Measurements from ENCODE around the gene SMC3. TPM values are rescaled to one million over a fixed set of nuclear protein-coding genes. Genes with fewer than 3 reads are reported as not detected.
A peak's percentile ranks its signal among the peaks of the same experiment; 100 is the strongest.

Gene SMC3
- 8.0 and 10.1 TPM in 2 replicates for polyA plus RNA-seq (2012; rRNA removed)
- 13.8 and 19.8 TPM in 2 replicates for polyA plus RNA-seq (2012; cell fraction: cytosol; rRNA removed)
- 4.9 and 9.1 TPM in 2 replicates for polyA plus RNA-seq (2012; cell fraction: nucleus; rRNA removed)

- Histone ChIP-seq H3K4me3 (ENCODE audit: low read depth in 2 of 2, low read length in 1 of 2) (peak within 1 kb of the TSS; percentile 86 to 96), H3K27ac (ENCODE audit: low read depth in 2 of 2, low read length in 1 of 2) (peak within 1 kb of the TSS; percentile 96 to 98), H3K9me3 (no peaks in the 10 kb centered on the region), H3K27me3 (ENCODE audit: insufficient read depth) (no peaks in the 10 kb centered on the region), H3K9me2 (no peaks in the 10 kb centered on the region), H3K9ac (peak within 1 kb of the TSS; percentile 93), H3K4me2 (peak within 1 kb of the TSS; percentile 94), H2AFZ (ENCODE audit: low read depth) (peak within 1 kb of the TSS; percentile 91), H4K20me1 (ENCODE audit: insufficient read depth) (peaks cover 17% of the 10 kb centered on the region), H3F3A (replicated peaks; ENCODE audit: insufficient read depth) (peaks cover 7% of the 10 kb centered on the region), H3K79me2 (ENCODE audit: insufficient read depth) (peaks cover 49% of the 10 kb centered on the region), H3K36me3 (replicated peaks in 1 of 2; ENCODE audit: control insufficient read depth in 1 of 2, insufficient read depth in 2 of 2, low read length in 1 of 2) (peaks cover 17 to 23% of the 10 kb centered on the region in 2 experiments), H3K4me1 (ENCODE audit: control insufficient read depth in 1 of 2, insufficient read depth in 2 of 2, low read depth in 1 of 2, low read length in 1 of 2) (peaks cover 6 to 16% of the 10 kb centered on the region in 2 experiments)
- DNase-seq, result peak; percentile 88
- 1% methylated on average over 29 of the region's 64 CpGs for WGBS (ENCODE audit: low lambda C conversion rate)
- ChIA-PET POLR2A (no interaction called here), CTCF (interaction anchor here (0.7 to 1.6 kb wide), 4 partner anchors 8 to 33 kb away, joined by 3 to 5 read pairs (median 4); no protein-coding TSS in a partner anchor)
- TF ChIP-seq GATA2 (CRISPR knock-in tag; IDR thresholded peaks at IDR 0.05) (peak; percentile 49), RAD21 (IDR thresholded peaks at IDR 0.05; ENCODE audit: low read length) (no peak), MXI1 (IDR thresholded peaks at IDR 0.05; ENCODE audit: low read depth, low read length) (peak; percentile 99), POLR2AphosphoS5 (IDR thresholded peaks at IDR 0.05; ENCODE audit: low read depth, low read length) (peak; percentile 88), TCF12 (IDR thresholded peaks at IDR 0.05) (peak; percentile 43; the same call in 1 of the 2 replicates), GABPA (IDR thresholded peaks at IDR 0.05; ENCODE audit: low read depth) (no peak), USF2 (IDR thresholded peaks at IDR 0.05; ENCODE audit: borderline replicate concordance, low read depth, low read length) (peak; percentile 82), RCOR1 (IDR thresholded peaks at IDR 0.05; ENCODE audit: low read length) (peak; percentile 57; the same call in 1 of the 2 replicates), TAF1 (IDR thresholded peaks at IDR 0.05; ENCODE audit: borderline replicate concordance, low read depth, low read length) (peak; percentile 85), CHD2 (IDR thresholded peaks at IDR 0.05; ENCODE audit: low read length, partially characterized antibody) (peak; percentile 48), JUND (IDR thresholded peaks at IDR 0.05) (0 out of 2 replicates have a peak, but pooled peaks have one; percentile 20), MEF2A (IDR thresholded peaks at IDR 0.05; ENCODE audit: borderline replicate concordance, low read depth) (no peak), ELF1 (IDR thresholded peaks at IDR 0.05) (no peak), RFX5 (IDR thresholded peaks at IDR 0.05; ENCODE audit: low read length) (no peak), YY1 (IDR thresholded peaks at IDR 0.05; ENCODE audit: low read depth) (peak; percentile 93), FOXM1 (IDR thresholded peaks at IDR 0.05; ENCODE audit: low read depth) (peak; percentile 18; the same call in 1 of the 2 replicates)
- TF ChIP-seq, protein P1, sequence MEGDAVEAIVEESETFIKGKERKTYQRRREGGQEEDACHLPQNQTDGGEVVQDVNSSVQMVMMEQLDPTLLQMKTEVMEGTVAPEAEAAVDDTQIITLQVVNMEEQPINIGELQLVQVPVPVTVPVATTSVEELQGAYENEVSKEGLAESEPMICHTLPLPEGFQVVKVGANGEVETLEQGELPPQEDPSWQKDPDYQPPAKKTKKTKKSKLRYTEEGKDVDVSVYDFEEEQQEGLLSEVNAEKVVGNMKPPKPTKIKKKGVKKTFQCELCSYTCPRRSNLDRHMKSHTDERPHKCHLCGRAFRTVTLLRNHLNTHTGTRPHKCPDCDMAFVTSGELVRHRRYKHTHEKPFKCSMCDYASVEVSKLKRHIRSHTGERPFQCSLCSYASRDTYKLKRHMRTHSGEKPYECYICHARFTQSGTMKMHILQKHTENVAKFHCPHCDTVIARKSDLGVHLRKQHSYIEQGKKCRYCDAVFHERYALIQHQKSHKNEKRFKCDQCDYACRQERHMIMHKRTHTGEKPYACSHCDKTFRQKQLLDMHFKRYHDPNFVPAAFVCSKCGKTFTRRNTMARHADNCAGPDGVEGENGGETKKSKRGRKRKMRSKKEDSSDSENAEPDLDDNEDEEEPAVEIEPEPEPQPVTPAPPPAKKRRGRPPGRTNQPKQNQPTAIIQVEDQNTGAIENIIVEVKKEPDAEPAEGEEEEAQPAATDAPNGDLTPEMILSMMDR (IDR thresholded peaks at IDR 0.05), result no peak
- TF ChIP-seq, protein P2, sequence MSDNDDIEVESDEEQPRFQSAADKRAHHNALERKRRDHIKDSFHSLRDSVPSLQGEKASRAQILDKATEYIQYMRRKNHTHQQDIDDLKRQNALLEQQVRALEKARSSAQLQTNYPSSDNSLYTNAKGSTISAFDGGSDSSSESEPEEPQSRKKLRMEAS (IDR thresholded peaks at IDR 0.05; ENCODE audit: low read depth), result peak; percentile 100
- TF ChIP-seq, protein P3, sequence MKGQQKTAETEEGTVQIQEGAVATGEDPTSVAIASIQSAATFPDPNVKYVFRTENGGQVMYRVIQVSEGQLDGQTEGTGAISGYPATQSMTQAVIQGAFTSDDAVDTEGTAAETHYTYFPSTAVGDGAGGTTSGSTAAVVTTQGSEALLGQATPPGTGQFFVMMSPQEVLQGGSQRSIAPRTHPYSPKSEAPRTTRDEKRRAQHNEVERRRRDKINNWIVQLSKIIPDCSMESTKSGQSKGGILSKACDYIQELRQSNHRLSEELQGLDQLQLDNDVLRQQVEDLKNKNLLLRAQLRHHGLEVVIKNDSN (IDR thresholded peaks at IDR 0.05; ENCODE audit: borderline replicate concordance, low read depth), result peak; percentile 96
- TF ChIP-seq, protein P4, sequence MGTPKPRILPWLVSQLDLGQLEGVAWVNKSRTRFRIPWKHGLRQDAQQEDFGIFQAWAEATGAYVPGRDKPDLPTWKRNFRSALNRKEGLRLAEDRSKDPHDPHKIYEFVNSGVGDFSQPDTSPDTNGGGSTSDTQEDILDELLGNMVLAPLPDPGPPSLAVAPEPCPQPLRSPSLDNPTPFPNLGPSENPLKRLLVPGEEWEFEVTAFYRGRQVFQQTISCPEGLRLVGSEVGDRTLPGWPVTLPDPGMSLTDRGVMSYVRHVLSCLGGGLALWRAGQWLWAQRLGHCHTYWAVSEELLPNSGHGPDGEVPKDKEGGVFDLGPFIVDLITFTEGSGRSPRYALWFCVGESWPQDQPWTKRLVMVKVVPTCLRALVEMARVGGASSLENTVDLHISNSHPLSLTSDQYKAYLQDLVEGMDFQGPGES (IDR thresholded peaks at IDR 0.05; ENCODE audit: low read depth, low read length), result 0 out of 2 replicates have a peak, but pooled peaks have one; percentile 5
- TF ChIP-seq, protein P5, sequence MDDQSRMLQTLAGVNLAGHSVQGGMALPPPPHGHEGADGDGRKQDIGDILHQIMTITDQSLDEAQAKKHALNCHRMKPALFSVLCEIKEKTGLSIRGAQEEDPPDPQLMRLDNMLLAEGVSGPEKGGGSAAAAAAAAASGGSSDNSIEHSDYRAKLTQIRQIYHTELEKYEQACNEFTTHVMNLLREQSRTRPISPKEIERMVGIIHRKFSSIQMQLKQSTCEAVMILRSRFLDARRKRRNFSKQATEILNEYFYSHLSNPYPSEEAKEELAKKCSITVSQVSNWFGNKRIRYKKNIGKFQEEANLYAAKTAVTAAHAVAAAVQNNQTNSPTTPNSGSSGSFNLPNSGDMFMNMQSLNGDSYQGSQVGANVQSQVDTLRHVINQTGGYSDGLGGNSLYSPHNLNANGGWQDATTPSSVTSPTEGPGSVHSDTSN (IDR thresholded peaks at IDR 0.05), result 0 out of 2 replicates have a peak, but pooled peaks have one; percentile 2
- TF ChIP-seq, protein P6, sequence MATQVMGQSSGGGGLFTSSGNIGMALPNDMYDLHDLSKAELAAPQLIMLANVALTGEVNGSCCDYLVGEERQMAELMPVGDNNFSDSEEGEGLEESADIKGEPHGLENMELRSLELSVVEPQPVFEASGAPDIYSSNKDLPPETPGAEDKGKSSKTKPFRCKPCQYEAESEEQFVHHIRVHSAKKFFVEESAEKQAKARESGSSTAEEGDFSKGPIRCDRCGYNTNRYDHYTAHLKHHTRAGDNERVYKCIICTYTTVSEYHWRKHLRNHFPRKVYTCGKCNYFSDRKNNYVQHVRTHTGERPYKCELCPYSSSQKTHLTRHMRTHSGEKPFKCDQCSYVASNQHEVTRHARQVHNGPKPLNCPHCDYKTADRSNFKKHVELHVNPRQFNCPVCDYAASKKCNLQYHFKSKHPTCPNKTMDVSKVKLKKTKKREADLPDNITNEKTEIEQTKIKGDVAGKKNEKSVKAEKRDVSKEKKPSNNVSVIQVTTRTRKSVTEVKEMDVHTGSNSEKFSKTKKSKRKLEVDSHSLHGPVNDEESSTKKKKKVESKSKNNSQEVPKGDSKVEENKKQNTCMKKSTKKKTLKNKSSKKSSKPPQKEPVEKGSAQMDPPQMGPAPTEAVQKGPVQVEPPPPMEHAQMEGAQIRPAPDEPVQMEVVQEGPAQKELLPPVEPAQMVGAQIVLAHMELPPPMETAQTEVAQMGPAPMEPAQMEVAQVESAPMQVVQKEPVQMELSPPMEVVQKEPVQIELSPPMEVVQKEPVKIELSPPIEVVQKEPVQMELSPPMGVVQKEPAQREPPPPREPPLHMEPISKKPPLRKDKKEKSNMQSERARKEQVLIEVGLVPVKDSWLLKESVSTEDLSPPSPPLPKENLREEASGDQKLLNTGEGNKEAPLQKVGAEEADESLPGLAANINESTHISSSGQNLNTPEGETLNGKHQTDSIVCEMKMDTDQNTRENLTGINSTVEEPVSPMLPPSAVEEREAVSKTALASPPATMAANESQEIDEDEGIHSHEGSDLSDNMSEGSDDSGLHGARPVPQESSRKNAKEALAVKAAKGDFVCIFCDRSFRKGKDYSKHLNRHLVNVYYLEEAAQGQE (IDR thresholded peaks at IDR 0.05; ENCODE audit: low read depth, low read length), result peak; percentile 74
These were observed at the start of gene SMC3 for GRCh38 chr10:110567201-110568054. SMC3 (plus strand) TSS chr10:110567695; CDS start chr10:110567817, 122 bp downstream.

Data from SK-N-SH (cell line).